ENCODE results near the gene SPINDOC. TPM values are rescaled to one million over a fixed set of nuclear protein-coding genes. Genes with fewer than 3 reads are reported as not detected.

SPINDOC gene
- total and polyA plus RNA-seq, 9 of the 15 experiments (the other 6 are each of a cell fraction or from before 2014, with no cell fraction given) = 0.70 to 36.3 (median 19.6) TPM

DNA sequence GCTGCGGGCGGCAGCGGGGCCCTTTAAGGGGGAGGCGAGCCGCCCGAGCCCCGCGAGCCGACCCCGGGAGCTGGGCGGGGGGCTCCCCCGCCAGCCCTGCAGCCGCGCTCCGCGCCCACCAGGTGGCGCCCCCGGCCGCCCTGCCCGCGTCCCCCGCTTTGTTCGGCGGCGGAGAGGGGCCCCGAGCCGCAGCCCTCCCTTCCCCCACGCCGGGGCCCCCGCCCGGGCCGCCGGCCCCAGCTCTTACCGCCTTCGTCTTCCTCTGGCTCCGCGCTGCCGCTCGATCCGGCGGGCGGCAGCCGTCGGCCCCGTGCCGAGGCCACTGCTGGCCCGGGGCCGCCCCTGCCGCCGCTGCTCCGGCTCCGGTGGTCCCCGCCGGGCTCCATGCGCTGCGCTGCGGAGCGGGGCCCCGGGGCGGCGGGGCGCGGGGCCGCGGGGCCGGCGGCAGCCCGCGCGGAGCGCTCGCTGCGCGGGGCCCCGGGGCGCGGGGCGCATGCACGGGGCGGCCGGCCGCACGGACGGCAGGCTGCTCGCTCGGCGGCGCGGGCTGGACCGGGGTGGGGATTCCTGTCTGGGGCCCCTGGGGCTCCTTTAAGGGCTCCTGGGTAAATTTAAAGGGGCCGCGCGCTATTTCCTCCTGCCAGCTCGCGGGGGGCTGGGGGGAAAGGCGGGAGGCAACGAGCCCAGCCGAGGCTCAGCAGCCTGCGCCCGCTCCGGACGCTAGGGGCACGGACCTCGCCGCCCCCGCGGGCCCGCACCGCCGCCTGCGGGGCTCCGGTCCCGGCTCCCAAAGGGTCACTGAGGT is 44.8 kb upstream of the SPINDOC start, which contains the start of gene ZFTA (continued):
- TF ChIP-seq, protein P1, sequence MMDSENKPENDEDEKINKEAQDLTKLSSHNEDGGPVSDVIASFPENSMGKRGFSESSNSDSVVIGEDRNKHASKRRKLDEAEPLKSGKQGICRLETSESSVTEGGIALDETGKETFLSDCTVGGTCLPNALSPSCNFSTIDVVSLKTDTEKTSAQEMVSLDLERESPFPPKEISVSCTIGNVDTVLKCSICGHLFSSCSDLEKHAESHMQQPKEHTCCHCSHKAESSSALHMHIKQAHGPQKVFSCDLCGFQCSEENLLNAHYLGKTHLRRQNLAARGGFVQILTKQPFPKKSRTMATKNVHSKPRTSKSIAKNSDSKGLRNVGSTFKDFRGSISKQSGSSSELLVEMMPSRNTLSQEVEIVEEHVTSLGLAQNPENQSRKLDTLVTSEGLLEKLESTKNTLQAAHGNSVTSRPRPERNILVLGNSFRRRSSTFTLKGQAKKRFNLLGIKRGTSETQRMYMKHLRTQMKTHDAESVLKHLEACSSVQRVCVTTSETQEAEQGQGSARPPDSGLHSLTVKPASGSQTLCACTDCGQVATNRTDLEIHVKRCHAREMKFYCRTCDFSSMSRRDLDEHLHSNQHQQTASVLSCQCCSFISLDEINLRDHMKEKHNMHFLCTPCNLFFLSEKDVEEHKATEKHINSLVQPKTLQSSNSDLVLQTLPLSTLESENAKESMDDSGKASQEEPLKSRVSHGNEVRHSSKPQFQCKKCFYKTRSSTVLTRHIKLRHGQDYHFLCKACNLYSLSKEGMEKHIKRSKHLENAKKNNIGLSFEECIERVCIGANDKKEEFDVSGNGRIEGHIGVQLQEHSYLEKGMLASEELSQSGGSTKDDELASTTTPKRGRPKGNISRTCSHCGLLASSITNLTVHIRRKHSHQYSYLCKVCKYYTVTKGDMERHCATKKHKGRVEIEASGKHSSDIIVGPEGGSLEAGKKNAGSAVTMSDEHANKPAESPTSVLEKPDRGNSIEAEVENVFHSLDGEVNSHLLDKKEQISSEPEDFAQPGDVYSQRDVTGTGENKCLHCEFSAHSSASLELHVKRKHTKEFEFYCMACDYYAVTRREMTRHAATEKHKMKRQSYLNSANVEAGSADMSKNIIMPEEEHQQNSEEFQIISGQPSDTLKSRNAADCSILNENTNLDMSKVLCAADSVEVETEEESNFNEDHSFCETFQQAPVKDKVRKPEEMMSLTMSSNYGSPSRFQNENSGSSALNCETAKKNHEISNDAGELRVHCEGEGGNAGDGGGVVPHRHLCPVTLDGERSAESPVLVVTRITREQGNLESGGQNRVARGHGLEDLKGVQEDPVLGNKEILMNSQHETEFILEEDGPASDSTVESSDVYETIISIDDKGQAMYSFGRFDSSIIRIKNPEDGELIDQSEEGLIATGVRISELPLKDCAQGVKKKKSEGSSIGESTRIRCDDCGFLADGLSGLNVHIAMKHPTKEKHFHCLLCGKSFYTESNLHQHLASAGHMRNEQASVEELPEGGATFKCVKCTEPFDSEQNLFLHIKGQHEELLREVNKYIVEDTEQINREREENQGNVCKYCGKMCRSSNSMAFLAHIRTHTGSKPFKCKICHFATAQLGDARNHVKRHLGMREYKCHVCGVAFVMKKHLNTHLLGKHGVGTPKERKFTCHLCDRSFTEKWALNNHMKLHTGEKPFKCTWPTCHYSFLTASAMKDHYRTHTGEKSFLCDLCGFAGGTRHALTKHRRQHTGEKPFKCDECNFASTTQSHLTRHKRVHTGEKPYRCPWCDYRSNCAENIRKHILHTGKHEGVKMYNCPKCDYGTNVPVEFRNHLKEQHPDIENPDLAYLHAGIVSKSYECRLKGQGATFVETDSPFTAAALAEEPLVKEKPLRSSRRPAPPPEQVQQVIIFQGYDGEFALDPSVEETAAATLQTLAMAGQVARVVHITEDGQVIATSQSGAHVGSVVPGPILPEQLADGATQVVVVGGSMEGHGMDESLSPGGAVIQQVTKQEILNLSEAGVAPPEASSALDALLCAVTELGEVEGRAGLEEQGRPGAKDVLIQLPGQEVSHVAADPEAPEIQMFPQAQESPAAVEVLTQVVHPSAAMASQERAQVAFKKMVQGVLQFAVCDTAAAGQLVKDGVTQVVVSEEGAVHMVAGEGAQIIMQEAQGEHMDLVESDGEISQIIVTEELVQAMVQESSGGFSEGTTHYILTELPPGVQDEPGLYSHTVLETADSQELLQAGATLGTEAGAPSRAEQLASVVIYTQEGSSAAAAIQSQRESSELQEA (IDR thresholded peaks at IDR 0.05; ENCODE audit: low read depth) = no peak
- TF ChIP-seq EGR1 (conservative IDR thresholded peaks at IDR 0.05) (no peak), ZNF212 (CRISPR knock-in tag; IDR thresholded peaks at IDR 0.05) (no peak), ZNF24 (IDR thresholded peaks at IDR 0.05) (no peak), ESRRB (CRISPR knock-in tag; IDR thresholded peaks at IDR 0.05; ENCODE audit: borderline replicate concordance) (no peak), SMAD3 (CRISPR knock-in tag; conservative IDR thresholded peaks at IDR 0.05) (no peak), HNRNPLL (IDR thresholded peaks at IDR 0.05; ENCODE audit: low read depth, low read length, poor library complexity, severe bottlenecking) (no peak), NFYB (IDR thresholded peaks at IDR 0.05; ENCODE audit: extremely low read depth, insufficient read length) (no peak), ZNF699 (CRISPR knock-in tag; IDR thresholded peaks at IDR 0.05; ENCODE audit: insufficient replicate concordance) (no peak), NFXL1 (CRISPR knock-in tag; IDR thresholded peaks at IDR 0.05) (no peak), CBX1 (IDR thresholded peaks at IDR 0.05; ENCODE audit: low read depth) (no peak; the same call in 1 of the 2 replicates), NCOA2 (IDR thresholded peaks at IDR 0.05; ENCODE audit: partially characterized antibody in 2 of 2) (no peak)
- TF ChIP-seq, protein P2, sequence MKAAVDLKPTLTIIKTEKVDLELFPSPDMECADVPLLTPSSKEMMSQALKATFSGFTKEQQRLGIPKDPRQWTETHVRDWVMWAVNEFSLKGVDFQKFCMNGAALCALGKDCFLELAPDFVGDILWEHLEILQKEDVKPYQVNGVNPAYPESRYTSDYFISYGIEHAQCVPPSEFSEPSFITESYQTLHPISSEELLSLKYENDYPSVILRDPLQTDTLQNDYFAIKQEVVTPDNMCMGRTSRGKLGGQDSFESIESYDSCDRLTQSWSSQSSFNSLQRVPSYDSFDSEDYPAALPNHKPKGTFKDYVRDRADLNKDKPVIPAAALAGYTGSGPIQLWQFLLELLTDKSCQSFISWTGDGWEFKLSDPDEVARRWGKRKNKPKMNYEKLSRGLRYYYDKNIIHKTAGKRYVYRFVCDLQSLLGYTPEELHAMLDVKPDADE (conservative IDR thresholded peaks at IDR 0.05; ENCODE audit: control insufficient read depth, low read depth, low read length) = 0 out of 2 replicates have a peak, but pooled peaks have one; percentile 35
- TF ChIP-seq, protein P3, sequence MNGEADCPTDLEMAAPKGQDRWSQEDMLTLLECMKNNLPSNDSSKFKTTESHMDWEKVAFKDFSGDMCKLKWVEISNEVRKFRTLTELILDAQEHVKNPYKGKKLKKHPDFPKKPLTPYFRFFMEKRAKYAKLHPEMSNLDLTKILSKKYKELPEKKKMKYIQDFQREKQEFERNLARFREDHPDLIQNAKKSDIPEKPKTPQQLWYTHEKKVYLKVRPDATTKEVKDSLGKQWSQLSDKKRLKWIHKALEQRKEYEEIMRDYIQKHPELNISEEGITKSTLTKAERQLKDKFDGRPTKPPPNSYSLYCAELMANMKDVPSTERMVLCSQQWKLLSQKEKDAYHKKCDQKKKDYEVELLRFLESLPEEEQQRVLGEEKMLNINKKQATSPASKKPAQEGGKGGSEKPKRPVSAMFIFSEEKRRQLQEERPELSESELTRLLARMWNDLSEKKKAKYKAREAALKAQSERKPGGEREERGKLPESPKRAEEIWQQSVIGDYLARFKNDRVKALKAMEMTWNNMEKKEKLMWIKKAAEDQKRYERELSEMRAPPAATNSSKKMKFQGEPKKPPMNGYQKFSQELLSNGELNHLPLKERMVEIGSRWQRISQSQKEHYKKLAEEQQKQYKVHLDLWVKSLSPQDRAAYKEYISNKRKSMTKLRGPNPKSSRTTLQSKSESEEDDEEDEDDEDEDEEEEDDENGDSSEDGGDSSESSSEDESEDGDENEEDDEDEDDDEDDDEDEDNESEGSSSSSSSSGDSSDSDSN (IDR thresholded peaks at IDR 0.05; ENCODE audit: borderline replicate concordance in 1 of 2, low read depth in 2 of 2, low read length in 2 of 2) = no peak

Data from K562 (cell line).